ENCODE measurements around the gene FRMD4A.
A peak's percentile ranks its signal among the peaks of the same experiment; 100 is the strongest.

The FRMD4A gene

GRCh38 chr10:13852872-13853271, 477.9 kb downstream of the FRMD4A start:
- no peak overlapping the region for H3K4me3 ChIP-seq (ENCODE audit: low read length)
- no peak for DNase-seq (ENCODE audit: low read depth)
- no peak for TF ChIP-seq CTCF (IDR thresholded peaks at IDR 0.05; ENCODE audit: insufficient read depth, low read depth, low read length, missing control alignments)

- DNase-seq (ENCODE audit: low read depth): no peak
- no peak for TF ChIP-seq CTCF (IDR thresholded peaks at IDR 0.05; ENCODE audit: insufficient read depth, low read depth, low read length, missing control alignments)
- H3K4me3 ChIP-seq (ENCODE audit: low read length): no peak overlapping the region
These were observed 478.8 kb downstream of the FRMD4A start for GRCh38 chr10:13851906-13852305.

- TF ChIP-seq CTCF (IDR thresholded peaks at IDR 0.05; ENCODE audit: insufficient read depth, low read depth, low read length, missing control alignments): no peak
- H3K4me3 ChIP-seq (ENCODE audit: low read length): no peak overlapping the region
- no peak for DNase-seq (ENCODE audit: low read depth)
These were observed 481.9 kb downstream of the FRMD4A start for GRCh38 chr10:13848520-13849445.

- TF ChIP-seq CTCF (IDR thresholded peaks at IDR 0.05; ENCODE audit: insufficient read depth, low read depth, low read length, missing control alignments): peak; percentile 41
- H3K4me3 ChIP-seq (ENCODE audit: low read length): no peak overlapping the region
- peak; percentile 49 for DNase-seq (ENCODE audit: low read depth)
These were observed 483.5 kb downstream of the FRMD4A start for GRCh38 chr10:13847201-13847631.

GRCh38 chr10:13845897-13846296, 484.8 kb downstream of the FRMD4A start:
- peak; percentile 29 for DNase-seq (ENCODE audit: low read depth)
- no peak for TF ChIP-seq CTCF (IDR thresholded peaks at IDR 0.05; ENCODE audit: insufficient read depth, low read depth, low read length, missing control alignments)
- no peak overlapping the region for H3K4me3 ChIP-seq (ENCODE audit: low read length)

- no peak for DNase-seq (ENCODE audit: low read depth)
These were observed 486.1 kb downstream of the FRMD4A start for GRCh38 chr10:13844651-13845050.

More at GRCh38 chr10:13844651-13845050, 486.1 kb downstream of the FRMD4A start:
- no peak for TF ChIP-seq CTCF (IDR thresholded peaks at IDR 0.05; ENCODE audit: insufficient read depth, low read depth, low read length, missing control alignments)
- no peak overlapping the region for H3K4me3 ChIP-seq (ENCODE audit: low read length)

All from epithelial cell of esophagus (primary cell).